Astrocyte of the cerebellum (primary cell): ENCODE measurements around the gene SLC29A1.

Experiments used
- DNase-seq: peaks from one replicate; pipeline ENCODE4 v3.0.0-alpha.2; 2011; ENCODE audit warnings: low read depth
- H3K4me3 ChIP-seq: 2 replicates; pipeline ENCODE4 v1.5.1; 2011; ENCODE audit warnings: mild to moderate bottlenecking, low read depth, low read length, moderate library complexity
- CTCF ChIP-seq: IDR thresholded peaks from 2 replicates; pipeline ENCODE4 v1.5.1; 2012; ENCODE audit warnings: low read length, low read depth, moderate library complexity, mild to moderate bottlenecking; ENCODE audit errors: missing control alignments
- in situ Hi-C: cut with HindIII; loops from 2 replicates; pipeline ENCODE4 v1.10.0; 2017; ENCODE audit warnings: low sequenced_read_pairs

The SLC29A1 gene

GRCh38 chr6:44278774-44279697 lies 55.6 kb downstream of the SLC29A1 start:
- no peak for DNase-seq
- in situ Hi-C loops: no loop called here
- H3K4me3 ChIP-seq: no peak overlapping the region
- no peak for TF ChIP-seq CTCF
